HepG2 (cell line): Measurements from ENCODE around the gene TSPAN31. TPM values are rescaled to one million over a fixed set of nuclear protein-coding genes. Genes with fewer than 3 reads are reported as not detected.
A peak's percentile ranks its signal among the peaks of the same experiment; 100 is the strongest.

Source experiments
- ARID5B ChIP-seq: IDR thresholded peaks from 2 replicates; pipeline ENCODE4 v1.4.0; 2020; ENCODE audit warnings: mild to moderate bottlenecking, missing genetic modification reagents
- CREB1 ChIP-seq, 2 experiments: fragments of 450-650 bp in 1 of 2; IDR thresholded peaks; 2 replicates each; pipeline ENCODE4 v1.6.1; 2016 to 2017; ENCODE audit warnings: control low read depth in 1 of 2, mild to moderate bottlenecking in 1 of 2, missing compliant biosample characterization in 1 of 2, missing genetic modification characterization in 1 of 2
- FOXC1 ChIP-seq: sonication (generic); formaldehyde crosslinking; IDR thresholded peaks from 2 replicates; pipeline ENCODE4 v1.8.0; 2022; ENCODE audit warnings: mild to moderate bottlenecking, missing genetic modification reagents, borderline replicate concordance
- HNF1A ChIP-seq, 2 experiments: sonication (generic) in 1 of 2; formaldehyde crosslinking in 1 of 2; IDR thresholded peaks; 2 replicates each; pipeline versions ENCODE4 v1.4.0 to v1.6.1; 2016 to 2020; ENCODE audit warnings: borderline replicate concordance in 1 of 2, low read depth in 1 of 2, mild to moderate bottlenecking in 1 of 2, missing genetic modification reagents in 1 of 2
- POGZ ChIP-seq: sonication (generic); formaldehyde crosslinking; IDR thresholded peaks from 2 replicates; pipeline ENCODE4 v1.4.0; 2020; ENCODE audit warnings: mild to moderate bottlenecking, missing genetic modification reagents
- RCOR2 ChIP-seq: IDR thresholded peaks from 2 replicates; pipeline ENCODE4 v1.6.1; 2016; ENCODE audit warnings: missing biosample characterization, missing genetic modification reagents
- SNAPC4 ChIP-seq: sonication (generic); formaldehyde crosslinking; IDR thresholded peaks from 2 replicates; pipeline ENCODE4 v1.4.0; 2020; ENCODE audit warnings: mild to moderate bottlenecking, missing genetic modification reagents
- TARDBP ChIP-seq: sonication (generic); formaldehyde crosslinking; IDR thresholded peaks from 2 replicates; pipeline ENCODE4 v1.8.0; 2022; ENCODE audit warnings: mild to moderate bottlenecking, missing genetic modification reagents
- ZFP1 ChIP-seq: IDR thresholded peaks from 2 replicates; pipeline ENCODE4 v1.6.1; 2016
- ZNF281 ChIP-seq: sonication (generic); formaldehyde crosslinking; IDR thresholded peaks from 2 replicates; pipeline ENCODE4 v1.4.0; 2020; ENCODE audit warnings: missing genetic modification reagents, borderline replicate concordance
- ZNF350 ChIP-seq: sonication (generic); formaldehyde crosslinking; IDR thresholded peaks from 2 replicates; pipeline ENCODE4 v1.4.0; 2020; ENCODE audit warnings: mild to moderate bottlenecking, low read depth, missing genetic modification reagents, borderline replicate concordance
- polyA plus RNA-seq, 8 experiments: library from polyadenylated mRNA; depleted of rRNA in 3 of 8; stranded (reverse) in 7 of 8; unstranded in 1 of 8; fragments of >200 nt; fragmentation: Illumina TruSeq in 4 of 8; extraction: Trizol in 4 of 8; gene quantifications; 2 replicates each; pipeline versions ENCODE4 v1.2.1 to v1.2.3, GENCODE V29; 2011 to 2016; ENCODE audit warnings: low read depth in 4 of 8, missing spikeins in 1 of 8, mixed read lengths in 1 of 8; ENCODE audit not compliant: insufficient read depth in 1 of 8
- total RNA-seq, 5 experiments: library from RNA; depleted of rRNA; stranded (reverse); fragments of >200 nt; fragmentation: Illumina TruSeq; extraction: Trizol; gene quantifications; 2 replicates each; pipeline ENCODE4 v1.2.3, GENCODE V29; 2016; ENCODE audit warnings: low read depth in 1 of 5

Gene TSPAN31
- total and polyA plus RNA-seq, 2 of the 13 experiments (the other 11 are each of a cell fraction or from before 2014, with no cell fraction given), result 10.4 to 24.6 TPM

- TF ChIP-seq HNF1A (IDR thresholded peaks at IDR 0.05; ENCODE audit: low read depth) (0 out of 2 replicates have a peak, but pooled peaks have one; percentile 24), HNF1A (CRISPR knock-in tag; IDR thresholded peaks at IDR 0.05; ENCODE audit: borderline replicate concordance) (no peak), ARID5B (CRISPR knock-in tag) (0 out of 2 replicates have a peak, but pooled peaks have one; percentile 28), FOXC1 (CRISPR knock-in tag) (no peak), ZFP1 (CRISPR knock-in tag) (peak; percentile 62; the same call in 1 of the 2 replicates), ZNF350 (CRISPR knock-in tag) (peak; percentile 17; the same call in 1 of the 2 replicates), SNAPC4 (CRISPR knock-in tag) (no peak), ZNF281 (peak; percentile 68; the same call in 1 of the 2 replicates), TARDBP (CRISPR knock-in tag) (no peak; the same call in 1 of the 2 replicates), POGZ (CRISPR knock-in tag) (peak; percentile 1; the same call in 1 of the 2 replicates), CREB1 (IDR thresholded peaks at IDR 0.05) (peak; percentile 95), CREB1 (CRISPR knock-in tag; IDR thresholded peaks at IDR 0.05) (peak; percentile 97; the same call in 1 of the 2 replicates), RCOR2 (CRISPR knock-in tag) (peak; percentile 12; the same call in 1 of the 2 replicates)
Observed at GRCh38 chr12:57744194-57744776, 554 bp upstream of the TSPAN31 start (continued).
